Measurements from ENCODE around the gene SLC35D2.
"Not testable (repeated sequence)": the region's sequence is repeated elsewhere in the genome, so short reads cannot be mapped to it uniquely, and the experiment has no call there.

The SLC35D2 gene

GRCh38 chr9:96378187-96378586 is 5.3 kb downstream of the SLC35D2 start:
- no peaks in the 10 kb centered on the region for H3K36me3 ChIP-seq (ENCODE audit: low read length)
- H3K27ac ChIP-seq (ENCODE audit: low read depth, low read length): no peak overlapping the region
- no peaks in the 10 kb centered on the region for H3K79me2 ChIP-seq (ENCODE audit: insufficient read depth, low read length)
- H3K4me3 ChIP-seq (ENCODE audit: insufficient read depth, low read length, poor library complexity, severe bottlenecking): no peak overlapping the region
- no peak overlapping the region for H2AFZ ChIP-seq (ENCODE audit: low read depth, low read length, severe bottlenecking)
- no peaks in the 10 kb centered on the region for H3F3A ChIP-seq (ENCODE audit: insufficient read depth)
- no peaks in the 10 kb centered on the region for H4K20me1 ChIP-seq (ENCODE audit: low read depth, low read length)
- no peak overlapping the region for H3K4me2 ChIP-seq (ENCODE audit: low read depth, low read length, poor library complexity, severe bottlenecking)
- H3K27me3 ChIP-seq (ENCODE audit: low read length): no peaks in the 10 kb centered on the region
- H3K9me2 ChIP-seq (replicated peaks; ENCODE audit: insufficient read depth, low read length): no peaks in the 10 kb centered on the region
- TF ChIP-seq EZH2phosphoT487 (conservative IDR thresholded peaks at IDR 0.05; ENCODE audit: low read length) (no peak), CTCF (IDR thresholded peaks at IDR 0.05; ENCODE audit: insufficient read depth, low read length, poor library complexity, severe bottlenecking) (no peak)
- no peaks in the 10 kb centered on the region for H3K9me3 ChIP-seq (ENCODE audit: insufficient read depth, low read length)
- H3K9ac ChIP-seq (ENCODE audit: low read length): no peak overlapping the region

GRCh38 chr9:96376891-96377874 is 6.3 kb downstream of the SLC35D2 start:
- TF ChIP-seq CTCF (IDR thresholded peaks at IDR 0.05; ENCODE audit: insufficient read depth, low read length, poor library complexity, severe bottlenecking): no peak
- no peak for TF ChIP-seq EZH2phosphoT487 (conservative IDR thresholded peaks at IDR 0.05; ENCODE audit: low read length)
- H3K79me2 ChIP-seq (ENCODE audit: insufficient read depth, low read length): no peaks in the 10 kb centered on the region
- H3K36me3 ChIP-seq (ENCODE audit: low read length): no peaks in the 10 kb centered on the region
- no peak overlapping the region for H3K9ac ChIP-seq (ENCODE audit: low read length)
- H3K9me2 ChIP-seq (replicated peaks; ENCODE audit: insufficient read depth, low read length): no peaks in the 10 kb centered on the region
- H3F3A ChIP-seq (ENCODE audit: insufficient read depth): no peaks in the 10 kb centered on the region
- H3K27ac ChIP-seq (ENCODE audit: low read depth, low read length): no peak overlapping the region
- H2AFZ ChIP-seq (ENCODE audit: low read depth, low read length, severe bottlenecking): no peak overlapping the region
- H3K9me3 ChIP-seq (ENCODE audit: insufficient read depth, low read length): no peaks in the 10 kb centered on the region
- no peak overlapping the region for H3K4me2 ChIP-seq (ENCODE audit: low read depth, low read length, poor library complexity, severe bottlenecking)
- H4K20me1 ChIP-seq (ENCODE audit: low read depth, low read length): no peaks in the 10 kb centered on the region
- H3K4me3 ChIP-seq (ENCODE audit: insufficient read depth, low read length, poor library complexity, severe bottlenecking): no peak overlapping the region
- no peaks in the 10 kb centered on the region for H3K27me3 ChIP-seq (ENCODE audit: low read length)

- H2AFZ ChIP-seq (ENCODE audit: low read depth, low read length, severe bottlenecking); H3K4me3 ChIP-seq (ENCODE audit: insufficient read depth, low read length, poor library complexity, severe bottlenecking); H3F3A ChIP-seq (ENCODE audit: insufficient read depth); H4K20me1 ChIP-seq (ENCODE audit: low read depth, low read length); H3K27me3 ChIP-seq (ENCODE audit: low read length); H3K27ac ChIP-seq (ENCODE audit: low read depth, low read length); H3K9me3 ChIP-seq (ENCODE audit: insufficient read depth, low read length); H3K36me3 ChIP-seq (ENCODE audit: low read length); H3K9me2 ChIP-seq (replicated peaks; ENCODE audit: insufficient read depth, low read length); H3K9ac ChIP-seq (ENCODE audit: low read length); H3K4me2 ChIP-seq (ENCODE audit: low read depth, low read length, poor library complexity, severe bottlenecking); H3K79me2 ChIP-seq (ENCODE audit: insufficient read depth, low read length): not testable (repeated sequence)
Measured at GRCh38 chr9:96375507-96375906, 8.0 kb downstream of the SLC35D2 start.

- Histone ChIP-seq H2AFZ (ENCODE audit: low read depth, low read length, severe bottlenecking) (no peak overlapping the region), H3K4me3 (ENCODE audit: insufficient read depth, low read length, poor library complexity, severe bottlenecking) (no peak overlapping the region), H3K4me2 (ENCODE audit: low read depth, low read length, poor library complexity, severe bottlenecking) (no peak overlapping the region), H4K20me1 (ENCODE audit: low read depth, low read length) (no peaks in the 10 kb centered on the region), H3K9me3 (ENCODE audit: insufficient read depth, low read length) (no peaks in the 10 kb centered on the region), H3K9ac (ENCODE audit: low read length) (no peak overlapping the region), H3K27me3 (ENCODE audit: low read length) (no peaks in the 10 kb centered on the region), H3K36me3 (ENCODE audit: low read length) (no peaks in the 10 kb centered on the region), H3K27ac (ENCODE audit: low read depth, low read length) (no peak overlapping the region), H3F3A (ENCODE audit: insufficient read depth) (no peaks in the 10 kb centered on the region), H3K9me2 (replicated peaks; ENCODE audit: insufficient read depth, low read length) (no peaks in the 10 kb centered on the region), H3K79me2 (ENCODE audit: insufficient read depth, low read length) (no peaks in the 10 kb centered on the region)
- TF ChIP-seq CTCF (IDR thresholded peaks at IDR 0.05; ENCODE audit: insufficient read depth, low read length, poor library complexity, severe bottlenecking) (no peak), EZH2phosphoT487 (conservative IDR thresholded peaks at IDR 0.05; ENCODE audit: low read length) (no peak)
Measured at GRCh38 chr9:96367943-96368342, 15.6 kb downstream of the SLC35D2 start.

Data from SU-DHL-6 (cell line).